ENCODE measurements around the gene CDHR4.
"Not testable (repeated sequence)": the region's sequence is repeated elsewhere in the genome, so short reads cannot be mapped to it uniquely, and the experiment has no call there.

Gene CDHR4

DNA sequence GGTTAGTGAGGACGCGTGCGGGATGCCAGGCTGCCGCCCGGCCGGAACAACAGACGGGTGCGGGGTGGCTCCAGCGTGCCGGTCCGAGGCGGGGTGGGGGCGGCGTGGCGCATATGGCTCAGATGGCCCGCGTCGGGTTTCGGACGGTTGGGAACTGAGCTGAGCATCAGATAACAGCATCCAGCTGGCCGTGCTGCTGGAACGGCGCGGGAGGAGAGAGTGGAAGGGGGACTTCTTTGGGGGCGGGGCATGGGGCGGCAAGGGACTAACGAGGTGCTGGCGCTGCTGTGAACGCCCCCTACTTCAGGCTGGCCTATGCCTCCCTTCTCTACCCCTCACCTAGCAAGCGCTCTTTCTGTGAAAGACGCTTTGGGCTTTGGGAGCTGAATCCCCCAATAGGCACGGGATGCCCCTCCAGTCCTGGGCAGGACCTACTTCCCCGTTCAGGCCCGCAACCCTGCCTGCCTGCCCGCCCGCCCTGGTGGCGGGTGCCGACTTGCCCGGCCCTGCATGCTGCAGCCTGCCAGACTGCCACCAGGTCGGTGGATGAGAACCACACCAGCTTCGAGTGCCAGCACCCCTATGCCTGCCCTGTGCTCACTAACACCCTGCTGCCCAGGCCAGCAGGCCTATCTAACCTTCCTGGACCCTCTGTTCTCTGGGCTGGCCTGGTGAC is 3.9 kb upstream of the CDHR4 start:
- DNase-seq, result peak; percentile 19

DNA sequence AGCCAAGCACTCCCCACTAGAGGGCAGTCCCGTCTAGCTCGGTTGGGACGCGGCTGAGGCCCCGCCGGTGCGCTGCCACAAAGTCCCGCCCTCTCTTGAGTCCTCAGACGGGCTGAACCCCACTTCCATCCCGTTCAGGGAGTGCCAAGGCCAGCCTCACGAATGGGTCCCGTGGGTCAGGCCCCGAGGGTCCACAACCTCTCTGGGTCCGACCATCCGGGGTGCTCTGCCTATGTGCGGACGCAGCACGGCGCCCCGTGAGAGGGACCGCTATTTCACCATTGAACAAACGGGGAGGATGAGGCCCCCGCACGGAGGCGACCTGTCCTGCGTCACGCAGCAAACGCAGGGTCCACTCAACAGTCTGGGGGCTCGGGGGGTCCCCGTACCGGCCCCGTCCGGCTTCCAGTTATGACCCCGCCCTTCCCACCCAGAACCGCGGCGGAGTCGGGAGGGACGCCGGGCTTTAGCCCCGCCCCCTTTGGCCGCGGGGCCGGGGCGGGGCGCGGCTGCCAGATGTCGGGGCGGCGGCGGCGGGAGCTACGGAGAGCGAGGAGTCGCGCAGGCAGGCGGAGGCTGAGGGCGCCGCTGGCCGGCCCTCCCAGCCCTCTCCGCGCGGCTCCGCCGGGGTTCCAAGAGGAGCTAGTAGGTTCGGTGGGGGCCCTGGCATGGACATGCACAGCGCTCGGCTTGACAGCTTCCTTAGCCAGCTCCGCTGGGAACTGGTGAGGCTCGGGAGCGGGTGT is 3.2 kb upstream of the CDHR4 start, which contains the start of gene INKA1:
Gene INKA1 (plus strand): TSS at position 543 of the 746 bp plus-strand sequence. CDS start 132 bp downstream, at position 675.
- DNase-seq, result peak; percentile 14

- no peak for DNase-seq
Measured at GRCh38 chr3:49801160-49801559, 1.5 kb upstream of the CDHR4 start.

DNA sequence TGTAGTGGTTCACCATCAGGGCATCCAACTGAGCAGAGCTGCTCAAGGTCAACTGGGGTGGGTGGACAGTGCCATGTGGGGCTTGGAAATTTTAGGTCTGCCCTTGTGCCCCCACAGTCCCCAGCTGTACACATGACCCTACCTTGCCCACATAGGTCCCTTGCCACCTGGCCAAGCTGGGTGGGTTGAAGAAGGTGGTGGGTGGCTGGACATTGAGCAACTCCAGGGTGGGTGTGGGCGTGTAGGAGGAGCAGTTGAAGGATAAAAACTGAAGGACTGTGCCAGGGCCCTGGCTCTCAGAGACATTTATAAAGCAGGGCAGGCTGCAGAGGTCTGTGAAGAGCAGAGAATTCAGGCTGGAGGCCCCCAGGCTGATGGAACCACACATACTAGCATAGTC is 568 bp downstream of the CDHR4 start:
- no peak for DNase-seq

DNA sequence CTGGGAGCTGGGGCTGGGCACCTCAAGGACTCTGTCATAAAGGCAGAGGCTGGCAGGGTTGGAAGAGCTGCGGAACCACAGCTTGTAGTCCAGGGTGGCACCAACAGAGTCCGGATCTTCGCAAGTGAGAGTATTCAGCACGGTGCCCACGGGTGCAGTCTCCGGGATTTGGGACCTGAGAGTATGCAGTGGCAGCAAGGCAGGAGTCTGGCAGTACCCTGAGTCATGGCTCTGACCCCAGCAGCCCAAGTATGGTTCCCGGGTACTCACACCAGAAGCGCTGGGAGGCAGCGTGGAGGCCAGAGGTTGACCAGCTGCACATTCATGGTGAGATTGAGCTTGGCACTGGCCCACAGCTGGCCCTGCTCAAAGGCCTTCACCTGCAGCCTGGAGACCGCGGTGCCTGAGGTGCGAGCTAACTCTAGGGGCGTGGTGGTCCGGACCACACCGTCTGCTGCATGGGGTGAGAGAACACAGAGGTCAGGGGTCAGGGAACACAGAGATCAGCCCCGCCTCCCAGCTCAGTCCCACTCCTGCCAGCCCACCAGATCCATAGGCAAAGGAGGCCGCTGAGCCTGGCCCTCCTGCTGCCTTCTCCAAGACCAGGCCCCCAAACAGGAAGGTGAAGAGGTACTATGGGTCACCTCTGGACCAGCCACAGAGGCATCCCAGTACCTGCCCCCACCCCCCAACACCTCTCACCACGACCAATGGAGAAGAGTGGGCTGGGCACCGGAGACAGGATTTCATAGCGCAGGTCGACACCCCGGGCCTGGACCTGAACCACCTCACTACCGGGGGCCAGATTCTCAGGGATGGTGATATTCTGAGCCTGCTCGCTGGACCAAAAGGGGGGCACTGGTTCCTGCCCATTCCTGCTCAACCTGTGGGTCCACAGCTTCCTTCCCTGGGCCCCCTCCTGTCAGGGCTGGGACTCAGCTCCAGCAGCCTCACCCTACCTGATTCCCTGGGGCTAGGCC is 4.5 kb downstream of the CDHR4 start:
- no peak for DNase-seq

GRCh38 chr3:49794431-49794830 is 5.2 kb downstream of the CDHR4 start:
- no peak for DNase-seq

- no peak for DNase-seq
Measured at GRCh38 chr3:49793486-49794085, 6.1 kb downstream of the CDHR4 start.

DNA sequence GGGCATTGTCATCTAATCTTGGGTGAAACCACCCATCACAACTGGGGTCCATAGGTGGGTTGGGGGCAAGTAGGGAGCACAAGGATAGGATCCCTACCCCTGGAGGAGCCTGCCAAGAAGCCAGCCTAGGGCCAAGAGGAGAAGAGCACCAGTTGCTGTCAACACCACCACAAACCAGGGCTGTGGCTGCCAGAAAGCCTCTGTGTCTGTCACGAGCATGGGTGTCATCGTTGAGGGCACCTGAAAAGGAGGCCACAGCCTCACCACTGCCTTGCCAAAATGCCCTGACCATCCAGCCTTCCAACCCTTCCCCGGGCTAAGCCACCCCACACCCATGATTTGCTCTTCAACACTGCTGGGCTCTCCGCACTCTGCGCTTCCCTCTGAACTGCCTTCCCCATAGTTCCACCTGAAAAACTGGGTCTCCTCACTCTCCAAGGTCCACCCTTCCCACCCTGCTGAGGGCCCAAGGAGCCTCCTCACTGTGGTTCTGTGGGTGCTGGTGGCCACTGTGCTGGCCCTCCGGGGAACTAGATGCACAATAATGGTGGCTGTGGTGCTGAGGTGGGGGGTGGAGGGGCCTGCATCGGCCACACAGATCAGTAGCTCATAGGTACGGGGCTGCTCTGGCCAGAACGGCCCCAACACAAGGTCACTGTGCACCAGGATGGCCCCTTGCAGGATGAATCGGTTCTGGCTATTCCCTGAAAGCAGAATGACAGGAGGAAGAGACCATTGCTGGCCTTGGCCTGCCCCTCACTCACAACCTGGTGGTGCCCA is 7.1 kb downstream of the CDHR4 start:
- DNase-seq, result no peak

DNA sequence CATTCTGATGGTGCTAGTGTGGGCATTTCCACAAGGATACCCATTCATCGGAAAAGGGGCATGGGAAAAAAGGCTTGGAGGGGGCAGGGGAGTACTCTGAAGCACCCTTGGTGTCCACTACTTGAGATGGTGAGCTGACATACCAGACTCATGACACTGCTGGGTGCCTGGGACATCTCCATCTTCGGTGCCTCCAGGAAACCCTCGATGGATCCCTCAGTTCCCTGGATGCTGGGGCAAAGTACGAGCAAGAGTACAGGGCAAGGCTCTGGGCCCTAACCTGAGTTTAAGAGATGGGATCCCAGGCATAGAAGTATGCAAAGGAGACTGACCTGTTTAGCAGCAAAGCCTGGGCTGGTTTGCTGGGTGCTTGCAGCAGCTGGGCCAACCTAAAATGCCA is 8.1 kb downstream of the CDHR4 start:
- no peak for DNase-seq

DNA sequence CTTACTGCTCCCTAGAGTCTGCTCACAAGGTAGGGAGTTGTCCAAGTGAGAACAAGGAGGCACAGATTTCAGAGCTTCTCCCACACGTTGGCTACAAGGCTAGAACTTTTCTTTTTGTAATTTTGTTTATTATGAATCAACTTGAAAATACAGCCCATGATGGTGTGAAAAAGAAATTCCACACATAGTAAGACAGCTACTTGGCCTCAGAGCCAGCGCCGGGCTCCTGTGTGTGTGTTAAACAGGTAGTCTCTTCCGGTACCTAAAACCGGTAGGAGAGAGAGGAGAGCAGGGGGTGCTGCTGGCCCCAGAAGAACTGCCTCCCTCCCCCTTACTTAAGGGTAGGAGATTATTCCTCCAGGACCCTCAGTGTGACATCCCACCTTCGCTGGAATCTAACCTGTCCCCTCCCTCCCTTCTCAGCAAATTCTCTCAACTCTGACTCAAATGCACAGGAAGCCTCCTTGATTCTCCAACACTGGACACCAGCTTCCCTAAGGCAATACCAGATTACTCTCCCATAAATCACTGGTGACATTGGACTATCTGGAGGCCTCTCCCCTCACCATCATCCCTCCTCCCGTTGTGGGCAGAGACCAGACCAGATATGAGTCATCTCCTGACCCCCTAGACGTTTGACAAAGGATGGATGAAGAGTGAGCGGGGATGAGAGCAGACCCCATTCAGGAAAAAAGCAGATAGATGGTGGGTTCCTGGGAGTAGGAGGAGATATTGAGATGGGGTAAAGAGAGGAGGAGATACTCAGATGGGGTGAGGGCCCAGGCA is 8.9 kb downstream of the CDHR4 start:
- no peak for DNase-seq

DNA sequence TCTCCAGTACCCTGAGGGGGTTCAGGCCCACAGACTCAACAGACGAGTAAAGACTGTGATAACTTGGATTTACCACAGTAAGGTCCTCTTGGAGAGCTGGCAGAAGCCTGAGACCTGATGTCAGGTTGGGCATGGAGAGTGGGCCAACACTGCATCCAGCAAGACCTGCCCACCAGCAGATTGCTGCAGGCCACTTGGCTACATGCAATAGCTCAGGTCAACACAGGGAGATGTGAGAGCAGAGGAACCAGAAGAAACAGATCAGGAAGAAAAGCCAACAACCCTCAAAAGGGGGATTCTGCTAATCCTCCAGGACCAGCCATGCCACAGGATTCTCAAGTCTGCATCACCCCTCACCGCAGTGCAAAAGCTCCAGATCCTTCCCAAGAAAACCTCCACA is 11.6 kb downstream of the CDHR4 start:
- DNase-seq, result no peak

- no peak for DNase-seq
Measured at GRCh38 chr3:49787536-49787935, 12.1 kb downstream of the CDHR4 start.

- no peak for DNase-seq
Measured at GRCh38 chr3:49787182-49787464, 12.6 kb downstream of the CDHR4 start.

- peak; percentile 85 for DNase-seq
Measured at GRCh38 chr3:49786357-49787181, 13.1 kb downstream of the CDHR4 start, which contains the start of gene IP6K1. TSS of gene IP6K1 (minus strand) at chr3:49786542. CDS start at chr3:49748040, 38,502 bp downstream.

GRCh38 chr3:49785565-49786356 is 13.9 kb downstream of the CDHR4 start:
- no peak for DNase-seq

DNA sequence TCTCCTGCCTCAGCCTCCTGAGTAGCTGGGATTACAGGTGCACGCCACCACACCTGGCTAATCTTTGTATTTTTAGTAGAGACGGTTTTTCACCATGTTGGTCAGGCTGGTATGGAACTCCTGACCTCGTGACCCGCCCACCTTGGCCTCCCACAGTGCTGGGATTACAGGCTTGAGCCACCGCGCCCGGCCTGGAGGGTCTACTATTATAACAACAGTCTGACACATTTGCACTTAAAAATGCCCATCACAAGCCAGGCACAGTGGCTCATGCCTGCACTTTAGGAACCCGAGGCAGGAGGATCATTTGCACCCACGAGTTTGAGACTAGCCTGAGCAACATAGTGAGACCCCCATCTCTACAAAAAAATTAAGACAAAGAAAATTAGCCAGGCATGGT is 17.4 kb downstream of the CDHR4 start:
- not testable (repeated sequence) for DNase-seq

DNA sequence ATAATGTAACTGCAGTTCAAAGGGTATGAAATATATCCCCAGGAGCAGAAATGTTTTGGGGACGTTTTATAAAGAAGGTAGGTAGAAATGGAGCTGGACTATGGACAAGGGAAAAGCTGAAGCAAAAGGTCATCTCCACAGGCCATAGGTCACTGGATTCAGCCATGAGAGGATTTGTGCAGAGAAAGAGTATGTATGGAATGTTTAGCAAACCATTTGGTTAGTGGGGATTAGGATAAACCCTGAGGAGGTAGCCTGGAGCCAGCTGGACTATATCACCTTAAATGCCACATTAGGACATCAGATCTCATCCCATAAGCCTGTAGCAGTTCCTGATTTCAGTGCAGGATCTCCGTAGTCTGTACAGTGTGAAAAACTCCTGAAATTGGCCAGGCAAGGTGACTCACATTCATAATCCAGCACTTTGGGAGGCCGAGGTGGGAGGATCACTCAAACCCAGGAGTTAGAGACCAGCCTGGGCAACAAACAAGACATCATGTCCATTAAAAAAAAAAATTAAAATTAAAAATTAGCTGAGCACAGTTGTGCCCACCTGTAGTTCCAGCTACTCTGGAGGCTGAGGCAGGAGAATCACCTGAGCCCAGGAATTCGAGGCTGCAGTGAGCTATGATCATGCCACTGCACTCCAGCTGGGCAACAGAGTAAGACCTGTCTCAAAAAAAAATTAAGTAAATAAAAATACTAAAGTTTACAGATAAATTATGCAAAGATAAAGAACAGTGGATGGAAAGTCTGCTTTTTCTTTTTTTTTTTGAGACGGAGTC is 18.1 kb downstream of the CDHR4 start:
- no peak for DNase-seq

DNA sequence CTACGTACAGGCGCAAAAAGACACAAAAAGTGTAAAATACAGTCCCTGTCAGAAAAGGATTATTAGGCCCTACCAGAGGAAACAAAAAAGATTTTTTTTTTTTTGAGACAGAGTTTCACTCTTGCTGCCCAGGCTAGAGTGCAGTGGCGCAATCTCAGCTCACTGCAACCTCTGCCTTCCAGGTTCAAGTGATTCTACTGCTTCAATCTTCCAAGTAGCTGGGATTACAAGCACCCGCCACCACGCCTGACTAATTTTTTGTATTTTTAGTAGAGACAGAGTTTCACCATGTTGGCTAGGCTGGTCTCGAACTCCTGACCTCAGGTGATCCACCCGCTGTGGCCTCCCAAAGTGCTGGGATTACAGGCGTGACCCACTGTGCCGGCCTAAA is 18.7 kb downstream of the CDHR4 start:
- DNase-seq, result not testable (repeated sequence)

All from NCI-H1694 treated with DMSO at 0.1 percent for 48 hours (cell line).